Superior temporal gyrus (tissue), 1 donor: ENCODE measurements around the gene COL11A2.
A peak's percentile ranks its signal among the peaks of the same experiment; 100 is the strongest.

ENCODE experiments used
- DNase-seq: peaks from one replicate; pipeline ENCODE4 v3.0.0-alpha.2; 2016; ENCODE audit errors: extremely low spot score

The COL11A2 gene

GRCh38 chr6:33117811-33118277 lies 74.4 kb downstream of the COL11A2 start:
- peak; percentile 11 for DNase-seq

DNA sequence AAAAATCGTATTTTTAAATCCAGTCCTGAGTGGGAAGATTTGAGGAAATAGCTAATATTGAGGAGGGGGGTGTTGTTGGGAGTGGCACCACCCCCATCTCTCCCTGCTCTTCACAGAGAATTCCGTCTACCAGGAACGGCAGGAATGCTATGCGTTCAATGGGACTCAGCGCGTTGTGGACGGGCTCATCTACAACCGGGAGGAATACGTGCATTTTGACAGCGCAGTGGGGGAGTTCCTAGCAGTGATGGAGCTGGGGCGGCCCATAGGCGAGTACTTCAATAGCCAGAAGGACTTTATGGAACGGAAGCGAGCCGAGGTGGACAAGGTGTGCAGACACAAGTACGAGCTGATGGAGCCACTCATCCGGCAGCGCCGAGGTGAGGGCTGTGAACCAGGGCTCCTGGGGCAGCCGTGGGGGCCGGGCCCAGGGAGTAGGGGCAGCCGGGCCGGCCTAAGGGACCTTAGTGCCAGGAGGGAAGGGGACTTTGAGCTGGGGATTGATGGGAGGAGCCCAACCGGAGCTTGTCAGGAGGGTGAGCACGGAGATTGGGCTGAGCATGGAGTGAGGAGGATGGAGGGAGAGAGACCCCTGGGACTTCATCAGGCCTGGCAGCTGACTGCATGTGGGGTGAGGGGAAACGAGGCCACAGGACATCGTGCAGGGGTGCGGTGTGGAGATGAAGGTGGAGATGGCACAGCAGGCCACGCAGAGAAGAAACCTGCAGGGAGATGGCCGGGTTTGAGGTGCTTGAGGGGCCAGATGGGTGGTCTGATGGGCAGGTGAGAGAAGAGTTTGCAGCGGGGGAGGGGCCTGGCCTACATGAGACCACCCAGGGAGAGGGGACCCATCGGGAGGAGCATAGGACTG lies 75.2 kb downstream of the COL11A2 start:
- peak; percentile 26 for DNase-seq

DNA sequence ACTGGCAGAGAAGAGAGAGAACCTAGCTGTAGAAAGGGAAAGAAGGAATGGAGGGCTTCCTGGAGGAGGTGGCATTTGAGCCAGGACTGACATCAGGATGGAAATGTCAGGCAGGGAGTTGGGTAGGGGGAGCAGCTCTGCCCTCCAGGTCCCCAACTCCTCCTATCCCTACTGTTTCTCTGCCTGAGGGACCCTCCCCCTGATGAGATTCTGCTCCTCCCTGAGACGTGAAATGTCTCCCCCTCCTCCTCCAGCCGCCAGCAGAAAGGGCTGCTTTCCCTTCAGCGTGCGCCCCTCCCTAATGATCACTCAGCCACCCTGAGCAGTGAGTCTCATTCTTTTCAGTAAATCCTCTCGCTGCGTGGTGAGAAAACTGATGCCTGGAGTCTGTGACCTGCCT lies 75.8 kb downstream of the COL11A2 start:
- DNase-seq = no peak

DNA sequence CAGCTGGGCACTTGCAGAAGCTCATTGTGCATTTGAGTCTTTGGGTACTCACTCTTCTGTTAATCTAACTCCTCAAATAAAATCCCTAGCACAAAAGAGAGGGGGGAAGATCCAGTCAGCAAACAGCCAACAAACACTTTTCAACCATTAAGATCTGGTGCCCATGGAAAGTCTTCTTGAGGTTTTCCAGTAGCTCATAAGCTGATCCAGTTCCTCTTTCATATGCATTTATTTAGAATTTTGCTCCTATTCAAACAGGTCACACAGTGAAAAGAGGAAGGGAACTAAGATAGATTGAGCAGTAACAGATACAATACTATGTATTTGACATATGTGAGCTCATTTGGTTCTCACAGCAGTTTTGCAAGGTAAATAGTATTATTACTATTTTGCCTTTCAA lies 77.9 kb downstream of the COL11A2 start:
- DNase-seq = no peak

DNA sequence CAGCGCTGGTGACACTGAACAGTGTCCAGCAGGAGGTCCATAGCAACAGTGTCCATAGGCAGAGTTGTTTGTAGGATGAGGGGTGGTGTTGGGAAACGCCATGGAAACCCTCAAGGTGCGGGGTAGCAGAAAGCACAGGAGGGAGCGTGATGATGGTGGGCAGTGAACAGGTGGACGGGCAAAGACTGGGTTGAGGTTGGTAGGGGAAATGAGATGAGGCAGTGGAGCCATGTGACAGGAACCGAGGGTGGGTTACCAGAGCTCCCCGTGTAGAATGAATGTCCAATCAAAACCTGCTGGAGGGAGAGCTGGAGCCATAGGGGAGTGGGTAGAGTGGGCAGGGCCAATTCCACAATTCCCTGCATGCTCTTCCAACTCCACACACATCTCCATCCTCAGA lies 78.5 kb downstream of the COL11A2 start:
- no peak for DNase-seq
